K562 (cell line): ENCODE data around the gene DPP10. TPM values are rescaled to one million over a fixed set of nuclear protein-coding genes. Genes with fewer than 3 reads are reported as not detected.

Experiments
- ATAC-seq: fragments of 200-7000 bp; cut with Tn5 transposase; 3 replicates; pipeline ENCODE4 v1.9.1; 2020; ENCODE audit warnings: moderate library complexity
- BruUV-seq: library from RNA; stranded (reverse); fragments of 400-500 nt; replicated peaks from 2 replicates; lab custom pipeline; 2021; lab: Mats Ljungman, UMichigan
- CTCF ChIA-PET: fragments of 300-600 bp; formaldehyde crosslinking; extraction: SDS; loops from one replicate; lab custom pipeline; 2021; ENCODE audit warnings: low intra/inter-chr PET ratio; lab: Yijun Ruan, JAX
- POLR2A ChIA-PET: fragments of 300-600, 350-650 bp; sonication (Branson Sonifier 250); formaldehyde crosslinking; extraction: SDS; loops from one replicate; lab custom pipeline; 2021; ENCODE audit warnings: antibody characterized with exemption, inconsistent platforms; lab: Yijun Ruan, JAX
- DNase-seq, 4 experiments: peaks; one replicate each; pipeline versions ENCODE4 v3.0.0 to v3.0.0-alpha.2; 2011 to 2018; ENCODE audit warnings: low spot score in 3 of 4, mixed read lengths in 3 of 4; ENCODE audit errors: extremely low read depth in 1 of 4
- FAIRE-seq: peaks from 2 replicates; lab custom pipeline; 2011; peaks lifted over from hg19 to GRCh38; lab: Jason Lieb, UNC
- H2AFZ ChIP-seq: 2 replicates; pipeline ENCODE4 v1.6.0; 2011; ENCODE audit warnings: low read depth, low read length, control low read depth, inconsistent platforms
- H3K27ac ChIP-seq: fragments of 200-600 bp; 3 replicates; pipeline ENCODE4 v1.8.0; 2011; ENCODE audit warnings: low read depth, mild to moderate bottlenecking, control low read depth, inconsistent platforms, low read length, moderate library complexity, mixed read lengths; ENCODE audit errors: extremely low read depth
- H3K27me3 ChIP-seq, 2 experiments: fragments of 300-600 bp in 1 of 2; 2 replicates in 1 of 2; 3 replicates in 1 of 2; pipeline versions ENCODE4 v1.6.0 to v1.8.0; 2011; ENCODE audit warnings: inconsistent platforms in 2 of 2, low read length in 2 of 2, mild to moderate bottlenecking in 1 of 2, mixed read lengths in 1 of 2, moderate library complexity in 1 of 2; ENCODE audit not compliant: control insufficient read depth in 2 of 2, insufficient read depth in 2 of 2
- H3K36me3 ChIP-seq: fragments of 300-600 bp; 3 replicates; pipeline ENCODE4 v1.8.0; 2011; ENCODE audit warnings: mild to moderate bottlenecking, low read length, inconsistent platforms; ENCODE audit not compliant: control insufficient read depth, insufficient read depth
- H3K4me1 ChIP-seq, 2 experiments: fragments of 200-600 bp in 1 of 2; replicated peaks in 1 of 2; 2 replicates in 1 of 2; 3 replicates in 1 of 2; pipeline versions ENCODE4 v1.5.1 to v1.8.0; 2011; ENCODE audit warnings: inconsistent platforms in 2 of 2, low read length in 2 of 2, mild to moderate bottlenecking in 1 of 2, mixed read lengths in 1 of 2, moderate library complexity in 1 of 2; ENCODE audit not compliant: control insufficient read depth in 2 of 2, insufficient read depth in 2 of 2
- H3K4me2 ChIP-seq: 2 replicates; pipeline ENCODE4 v1.6.1; 2011; ENCODE audit warnings: low read length, control low read depth, inconsistent platforms, mixed read lengths; ENCODE audit not compliant: insufficient read depth
- H3K4me3 ChIP-seq: fragments of 200-600 bp; sonication (generic), shearing (Covaris generic); 2 replicates; pipeline ENCODE4 v1.5.1; 2016; ENCODE audit warnings: control low read depth, inconsistent platforms
- H3K79me2 ChIP-seq: fragments of 200-600 bp; 3 replicates; pipeline ENCODE4 v1.8.0; 2011; ENCODE audit warnings: low read length, inconsistent platforms; ENCODE audit not compliant: control insufficient read depth, insufficient read depth
- H3K9ac ChIP-seq, 2 experiments: 2 replicates each; pipeline versions ENCODE4 v1.6.0 to v1.6.1; 2011; ENCODE audit warnings: low read depth in 2 of 2, low read length in 2 of 2, control low read depth in 1 of 2, inconsistent platforms in 1 of 2, mild to moderate bottlenecking in 1 of 2, mixed read lengths in 1 of 2; ENCODE audit not compliant: insufficient read depth in 1 of 2
- H3K9me1 ChIP-seq: one replicate; pipeline ENCODE4 v1.6.0; 2011; ENCODE audit warnings: inconsistent platforms, mild to moderate bottlenecking, low read length, moderate library complexity; ENCODE audit not compliant: control insufficient read depth, insufficient read depth
- H3K9me3 ChIP-seq: replicated peaks from 2 replicates; pipeline ENCODE4 v1.5.1; 2011; ENCODE audit warnings: low read depth, low read length, inconsistent platforms; ENCODE audit not compliant: control insufficient read depth, insufficient read depth
- H4K20me1 ChIP-seq: replicated peaks from 2 replicates; pipeline ENCODE4 v1.6.1; 2011; ENCODE audit warnings: low read length, inconsistent platforms, mixed read lengths; ENCODE audit not compliant: control insufficient read depth, insufficient read depth
- CEBPB ChIP-seq: fragments of 450-650 bp; IDR thresholded peaks from 2 replicates; pipeline ENCODE4 v1.6.1; 2016; ENCODE audit warnings: missing genetic modification characterization, missing compliant biosample characterization
- FOXM1 ChIP-seq, 2 experiments: fragments of 450-650 bp in 1 of 2; sonication (generic) in 1 of 2; formaldehyde crosslinking in 1 of 2; IDR thresholded peaks; 2 replicates each; pipeline versions ENCODE4 v1.6.1 to v1.9.0; 2017 to 2022; ENCODE audit warnings: low read depth in 2 of 2, mild to moderate bottlenecking in 2 of 2, missing genetic modification reagents in 1 of 2, moderate library complexity in 1 of 2
- GABPB1 ChIP-seq: sonication (generic); formaldehyde crosslinking; IDR thresholded peaks from 2 replicates; pipeline ENCODE4 v1.8.0; 2022; ENCODE audit warnings: mild to moderate bottlenecking, missing genetic modification reagents
- KDM4B ChIP-seq, 2 experiments: fragments of 450-650 bp in 1 of 2; sonication (generic) in 1 of 2; IDR thresholded peaks; 2 replicates each; pipeline ENCODE4 v1.6.1; 2016 to 2017; ENCODE audit warnings: borderline replicate concordance in 2 of 2, antibody characterized with exemption in 1 of 2, low read depth in 1 of 2, mild to moderate bottlenecking in 1 of 2
- MEIS2 ChIP-seq: fragments of 450-650 bp; IDR thresholded peaks from 2 replicates; pipeline ENCODE4 v1.6.1; 2014; ENCODE audit warnings: mild to moderate bottlenecking; ENCODE audit not compliant: partially characterized antibody
- TFAM ChIP-seq: fragments of 250-450 bp; sonication (Bioruptor Pico); conservative IDR thresholded peaks from 2 replicates; pipeline ENCODE4 v1.5.0; 2021; ENCODE audit warnings: mild to moderate bottlenecking, moderate library complexity
- ZKSCAN3 ChIP-seq: fragments of 250-450 bp; sonication (Bioruptor Pico); IDR thresholded peaks from 2 replicates; pipeline ENCODE4 v1.4.0; 2020
- ZNF316 ChIP-seq: fragments of 450-650 bp; IDR thresholded peaks from 2 replicates; pipeline ENCODE4 v1.6.1; 2016
- WGBS: fragments of 100-300 bp; shearing (Covaris generic); methylation state at CpG from one replicate; pipeline ENCODE4 v1.1.6; 2016; ENCODE audit warnings: low coverage, mixed read lengths; ENCODE audit not compliant: insufficient coverage; ENCODE audit errors: missing lambda C conversion rate; 5-methylcytosine and 5-hydroxymethylcytosine counted together
- in situ Hi-C: fragments of 300-500 bp; cut with MboI; formaldehyde crosslinking; loops from 4 replicates; pipeline ENCODE4 v1.15.0; 2018; ENCODE audit warnings: inconsistent platforms, mixed read lengths
- intact Hi-C: fragments of 100-400 bp; cut with micrococcal nuclease; formaldehyde crosslinking; loops from 2 replicates; pipeline ENCODE4 v1.14.2; 2022
- polyA plus RNA-seq, 8 experiments: library from polyadenylated mRNA; depleted of rRNA in 4 of 8; stranded (reverse) in 5 of 8; unstranded in 3 of 8; fragments of >200 nt; fragmentation: Nextera tagmentation in 2 of 8; fragmentation: Illumina TruSeq in 1 of 8; extraction: Ambion mirVana in 2 of 8; extraction: Trizol in 1 of 8; gene quantifications; 2 replicates each; pipeline versions ENCODE4 v1.2.1 to v1.2.3, GENCODE V29; 2011 to 2014; ENCODE audit warnings: inconsistent platforms in 1 of 8, missing spikeins in 1 of 8
- total RNA-seq, 7 experiments: library from RNA; depleted of rRNA in 6 of 7; stranded (reverse); fragments of >200 nt in 6 of 7; fragmentation: Illumina TruSeq in 2 of 7; extraction: Trizol in 2 of 7; gene quantifications; 2 replicates each; pipeline versions ENCODE4 v1.2.1 to v1.2.3, GENCODE V29; 2011 to 2021; ENCODE audit warnings: low replicate concordance in 1 of 7
- TF ChIP-seq, protein P1 (sequence below): fragments of 450-650 bp; IDR thresholded peaks from 2 replicates; pipeline ENCODE4 v1.6.1; 2017; ENCODE audit warnings: antibody characterized with exemption, mild to moderate bottlenecking
- TF ChIP-seq, protein P2 (sequence below): fragments of 250-450 bp; sonication (Bioruptor Pico); IDR thresholded peaks from 2 replicates; pipeline ENCODE4 v1.8.0; 2022; ENCODE audit warnings: moderate library complexity, mild to moderate bottlenecking, inconsistent platforms
- TF ChIP-seq, protein P3 (sequence below): fragments of 450-650 bp; formaldehyde crosslinking; IDR thresholded peaks from 2 replicates; pipeline ENCODE4 v1.4.0; 2020; ENCODE audit warnings: mild to moderate bottlenecking, moderate library complexity
- TF ChIP-seq, protein P4 (sequence below): fragments of 250-450 bp; sonication (Bioruptor Pico); IDR thresholded peaks from 2 replicates; pipeline ENCODE4 v1.8.0; 2021; ENCODE audit warnings: moderate library complexity, mild to moderate bottlenecking, inconsistent platforms

The DPP10 gene
- total and polyA plus RNA-seq, 9 of the 15 experiments (the other 6 are each of a cell fraction or from before 2014, with no cell fraction given), result not detected

DNA sequence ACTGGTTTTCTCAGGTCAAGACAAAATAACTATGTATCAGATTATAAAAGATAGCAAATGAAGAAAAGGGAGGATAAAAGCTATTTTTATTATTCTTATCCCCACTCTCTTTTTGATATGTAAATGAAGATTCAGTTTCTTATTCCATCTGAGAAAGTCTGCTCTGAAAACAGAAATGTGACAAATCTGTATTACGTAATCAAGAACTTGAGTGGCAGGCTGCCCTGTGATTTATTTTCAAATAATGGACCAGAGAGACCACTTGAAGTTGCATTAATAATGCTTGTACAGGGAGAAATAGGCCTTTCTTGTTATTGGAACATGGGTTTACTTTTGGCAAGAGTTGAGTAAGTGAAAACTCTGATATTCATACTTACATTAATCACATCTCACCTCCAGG is 727.4 kb downstream of the DPP10 start (continued):
- TF ChIP-seq, protein P1, sequence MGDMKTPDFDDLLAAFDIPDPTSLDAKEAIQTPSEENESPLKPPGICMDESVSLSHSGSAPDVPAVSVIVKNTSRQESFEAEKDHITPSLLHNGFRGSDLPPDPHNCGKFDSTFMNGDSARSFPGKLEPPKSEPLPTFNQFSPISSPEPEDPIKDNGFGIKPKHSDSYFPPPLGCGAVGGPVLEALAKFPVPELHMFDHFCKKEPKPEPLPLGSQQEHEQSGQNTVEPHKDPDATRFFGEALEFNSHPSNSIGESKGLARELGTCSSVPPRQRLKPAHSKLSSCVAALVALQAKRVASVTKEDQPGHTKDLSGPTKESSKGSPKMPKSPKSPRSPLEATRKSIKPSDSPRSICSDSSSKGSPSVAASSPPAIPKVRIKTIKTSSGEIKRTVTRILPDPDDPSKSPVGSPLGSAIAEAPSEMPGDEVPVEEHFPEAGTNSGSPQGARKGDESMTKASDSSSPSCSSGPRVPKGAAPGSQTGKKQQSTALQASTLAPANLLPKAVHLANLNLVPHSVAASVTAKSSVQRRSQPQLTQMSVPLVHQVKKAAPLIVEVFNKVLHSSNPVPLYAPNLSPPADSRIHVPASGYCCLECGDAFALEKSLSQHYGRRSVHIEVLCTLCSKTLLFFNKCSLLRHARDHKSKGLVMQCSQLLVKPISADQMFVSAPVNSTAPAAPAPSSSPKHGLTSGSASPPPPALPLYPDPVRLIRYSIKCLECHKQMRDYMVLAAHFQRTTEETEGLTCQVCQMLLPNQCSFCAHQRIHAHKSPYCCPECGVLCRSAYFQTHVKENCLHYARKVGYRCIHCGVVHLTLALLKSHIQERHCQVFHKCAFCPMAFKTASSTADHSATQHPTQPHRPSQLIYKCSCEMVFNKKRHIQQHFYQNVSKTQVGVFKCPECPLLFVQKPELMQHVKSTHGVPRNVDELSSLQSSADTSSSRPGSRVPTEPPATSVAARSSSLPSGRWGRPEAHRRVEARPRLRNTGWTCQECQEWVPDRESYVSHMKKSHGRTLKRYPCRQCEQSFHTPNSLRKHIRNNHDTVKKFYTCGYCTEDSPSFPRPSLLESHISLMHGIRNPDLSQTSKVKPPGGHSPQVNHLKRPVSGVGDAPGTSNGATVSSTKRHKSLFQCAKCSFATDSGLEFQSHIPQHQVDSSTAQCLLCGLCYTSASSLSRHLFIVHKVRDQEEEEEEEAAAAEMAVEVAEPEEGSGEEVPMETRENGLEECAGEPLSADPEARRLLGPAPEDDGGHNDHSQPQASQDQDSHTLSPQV, result no peak
- TF ChIP-seq ZNF316 (no peak), CEBPB (tag) (peak; percentile 42), GABPB1 (no peak)

DNA sequence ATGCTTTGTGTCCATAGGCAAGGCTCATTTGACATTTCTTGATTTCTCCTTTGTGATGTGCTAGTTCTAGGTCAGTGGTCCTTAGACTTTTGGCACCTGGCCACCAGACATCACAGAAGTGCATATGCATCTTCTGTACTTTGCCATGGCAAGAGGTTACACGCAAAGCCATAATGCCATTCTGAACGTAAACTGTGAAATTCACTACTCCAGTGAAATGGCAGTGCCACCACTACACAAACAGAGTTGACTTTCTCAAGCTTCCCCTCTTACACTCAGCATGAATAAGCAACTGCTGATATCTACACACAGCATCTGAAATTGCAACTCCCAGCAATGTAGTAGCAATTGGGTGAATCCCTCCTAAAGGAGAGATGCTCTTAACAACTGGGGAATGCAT is 729.3 kb downstream of the DPP10 start:
- ChIA-PET POLR2A (no interaction called here), CTCF (no interaction called here)
- Histone ChIP-seq H3K27me3 (no peaks in the 10 kb centered on the region), H2AFZ (no peak overlapping the region), H4K20me1 (no peaks in the 10 kb centered on the region), H3K9me3 (0 out of 2 replicates have a peak, but pooled peaks cover 3% of the 10 kb centered on the region), H3K4me1 (no peaks in the 10 kb centered on the region), H3K9ac (no peak overlapping the region), H3K4me3 (no peak overlapping the region), H3K9me1 (no peaks in the 10 kb centered on the region), H3K36me3 (no peaks in the 10 kb centered on the region), H3K79me2 (no peaks in the 10 kb centered on the region), H3K27ac (no peak overlapping the region), H3K4me2 (no peak overlapping the region)
- intact Hi-C loops (no loop called here), in situ Hi-C loops (no loop called here)
- ATAC-seq (no peak), FAIRE-seq (no peak), DNase-seq (no peak)
- 0% methylated on average over 2 of the region's 2 CpGs for WGBS
- BruUV-seq, result no TSS peak
- TF ChIP-seq MEIS2, result no peak
- no peak for TF ChIP-seq KDM4B (IDR thresholded peaks at IDR 0.05; ENCODE audit: borderline replicate concordance in 2 of 2, low read depth in 1 of 2)
- TF ChIP-seq, protein P2, sequence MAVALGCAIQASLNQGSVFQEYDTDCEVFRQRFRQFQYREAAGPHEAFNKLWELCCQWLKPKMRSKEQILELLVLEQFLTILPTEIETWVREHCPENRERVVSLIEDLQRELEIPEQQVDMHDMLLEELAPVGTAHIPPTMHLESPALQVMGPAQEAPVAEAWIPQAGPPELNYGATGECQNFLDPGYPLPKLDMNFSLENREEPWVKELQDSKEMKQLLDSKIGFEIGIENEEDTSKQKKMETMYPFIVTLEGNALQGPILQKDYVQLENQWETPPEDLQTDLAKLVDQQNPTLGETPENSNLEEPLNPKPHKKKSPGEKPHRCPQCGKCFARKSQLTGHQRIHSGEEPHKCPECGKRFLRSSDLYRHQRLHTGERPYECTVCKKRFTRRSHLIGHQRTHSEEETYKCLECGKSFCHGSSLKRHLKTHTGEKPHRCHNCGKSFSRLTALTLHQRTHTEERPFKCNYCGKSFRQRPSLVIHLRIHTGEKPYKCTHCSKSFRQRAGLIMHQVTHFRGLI (CRISPR knock-in tag), result no peak
- no peak for TF ChIP-seq TFAM
- TF ChIP-seq ZKSCAN3 (CRISPR knock-in tag), result no peak
- TF ChIP-seq, protein P3, sequence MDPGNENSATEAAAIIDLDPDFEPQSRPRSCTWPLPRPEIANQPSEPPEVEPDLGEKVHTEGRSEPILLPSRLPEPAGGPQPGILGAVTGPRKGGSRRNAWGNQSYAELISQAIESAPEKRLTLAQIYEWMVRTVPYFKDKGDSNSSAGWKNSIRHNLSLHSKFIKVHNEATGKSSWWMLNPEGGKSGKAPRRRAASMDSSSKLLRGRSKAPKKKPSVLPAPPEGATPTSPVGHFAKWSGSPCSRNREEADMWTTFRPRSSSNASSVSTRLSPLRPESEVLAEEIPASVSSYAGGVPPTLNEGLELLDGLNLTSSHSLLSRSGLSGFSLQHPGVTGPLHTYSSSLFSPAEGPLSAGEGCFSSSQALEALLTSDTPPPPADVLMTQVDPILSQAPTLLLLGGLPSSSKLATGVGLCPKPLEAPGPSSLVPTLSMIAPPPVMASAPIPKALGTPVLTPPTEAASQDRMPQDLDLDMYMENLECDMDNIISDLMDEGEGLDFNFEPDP, result no peak
- no peak for TF ChIP-seq FOXM1 (IDR thresholded peaks at IDR 0.05; ENCODE audit: low read depth)
- no peak for TF ChIP-seq FOXM1 (CRISPR knock-in tag; IDR thresholded peaks at IDR 0.05; ENCODE audit: low read depth)
- TF ChIP-seq, protein P4, sequence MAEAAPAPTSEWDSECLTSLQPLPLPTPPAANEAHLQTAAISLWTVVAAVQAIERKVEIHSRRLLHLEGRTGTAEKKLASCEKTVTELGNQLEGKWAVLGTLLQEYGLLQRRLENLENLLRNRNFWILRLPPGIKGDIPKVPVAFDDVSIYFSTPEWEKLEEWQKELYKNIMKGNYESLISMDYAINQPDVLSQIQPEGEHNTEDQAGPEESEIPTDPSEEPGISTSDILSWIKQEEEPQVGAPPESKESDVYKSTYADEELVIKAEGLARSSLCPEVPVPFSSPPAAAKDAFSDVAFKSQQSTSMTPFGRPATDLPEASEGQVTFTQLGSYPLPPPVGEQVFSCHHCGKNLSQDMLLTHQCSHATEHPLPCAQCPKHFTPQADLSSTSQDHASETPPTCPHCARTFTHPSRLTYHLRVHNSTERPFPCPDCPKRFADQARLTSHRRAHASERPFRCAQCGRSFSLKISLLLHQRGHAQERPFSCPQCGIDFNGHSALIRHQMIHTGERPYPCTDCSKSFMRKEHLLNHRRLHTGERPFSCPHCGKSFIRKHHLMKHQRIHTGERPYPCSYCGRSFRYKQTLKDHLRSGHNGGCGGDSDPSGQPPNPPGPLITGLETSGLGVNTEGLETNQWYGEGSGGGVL (CRISPR knock-in tag), result no peak
